ENCODE results near the gene HYDIN. TPM values are rescaled to one million over a fixed set of nuclear protein-coding genes. Genes with fewer than 3 reads are reported as not detected.

Gene HYDIN
- total RNA-seq, 2 experiments from 2014 or later: not detected

DNA sequence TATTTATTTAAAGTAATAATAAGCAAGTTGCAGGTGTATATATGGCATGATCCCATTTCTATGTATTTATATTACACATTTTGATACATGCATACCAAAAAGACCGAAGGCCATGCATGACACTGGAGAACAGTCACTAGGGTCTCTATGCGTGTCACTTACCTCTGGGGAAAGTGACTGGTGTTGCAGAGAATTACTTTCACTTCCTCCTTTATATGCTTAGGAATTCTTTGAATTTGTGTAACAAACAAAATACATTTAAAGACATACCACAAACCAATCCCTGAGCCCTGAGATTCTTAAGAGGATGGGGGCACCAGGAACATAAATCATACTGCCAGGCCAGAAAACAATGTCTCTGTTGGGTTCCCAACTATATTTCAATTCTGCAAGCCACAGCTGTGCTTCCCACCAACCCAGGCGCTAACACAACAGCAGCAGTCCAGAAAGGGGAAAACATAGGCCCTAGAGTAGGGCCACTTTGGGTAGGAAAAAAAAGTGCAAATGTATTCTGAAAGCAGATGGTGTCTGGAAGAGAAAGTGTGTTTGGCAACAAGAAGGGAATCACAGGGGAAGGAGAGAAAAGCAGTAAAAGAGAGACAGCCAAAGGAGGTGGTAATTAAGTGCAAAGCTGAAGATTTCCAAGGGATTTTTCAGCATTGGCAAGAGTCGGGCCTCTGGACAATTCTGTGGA, 24.5 kb upstream of the HYDIN start:
- DNase-seq (no peak), ATAC-seq (no peak)
- ChIA-PET CTCF (interaction anchor here (1.1 kb wide), 1 partner anchor 57 kb away, joined by 4 read pairs; no protein-coding TSS in a partner anchor), POLR2A (no interaction called here)
- Mint-ChIP-seq H3K36me3 (ENCODE audit: low read depth) (no peaks in the 10 kb centered on the region), H3K4me1 (ENCODE audit: low read depth) (no peaks in the 10 kb centered on the region), H3K4me3 (no peak overlapping the region), H3K27ac (no peak overlapping the region), H3K9me3 (ENCODE audit: insufficient read depth) (no peaks in the 10 kb centered on the region), H3K27me3 (ENCODE audit: low read depth) (peaks cover 11% of the 10 kb centered on the region)

DNA sequence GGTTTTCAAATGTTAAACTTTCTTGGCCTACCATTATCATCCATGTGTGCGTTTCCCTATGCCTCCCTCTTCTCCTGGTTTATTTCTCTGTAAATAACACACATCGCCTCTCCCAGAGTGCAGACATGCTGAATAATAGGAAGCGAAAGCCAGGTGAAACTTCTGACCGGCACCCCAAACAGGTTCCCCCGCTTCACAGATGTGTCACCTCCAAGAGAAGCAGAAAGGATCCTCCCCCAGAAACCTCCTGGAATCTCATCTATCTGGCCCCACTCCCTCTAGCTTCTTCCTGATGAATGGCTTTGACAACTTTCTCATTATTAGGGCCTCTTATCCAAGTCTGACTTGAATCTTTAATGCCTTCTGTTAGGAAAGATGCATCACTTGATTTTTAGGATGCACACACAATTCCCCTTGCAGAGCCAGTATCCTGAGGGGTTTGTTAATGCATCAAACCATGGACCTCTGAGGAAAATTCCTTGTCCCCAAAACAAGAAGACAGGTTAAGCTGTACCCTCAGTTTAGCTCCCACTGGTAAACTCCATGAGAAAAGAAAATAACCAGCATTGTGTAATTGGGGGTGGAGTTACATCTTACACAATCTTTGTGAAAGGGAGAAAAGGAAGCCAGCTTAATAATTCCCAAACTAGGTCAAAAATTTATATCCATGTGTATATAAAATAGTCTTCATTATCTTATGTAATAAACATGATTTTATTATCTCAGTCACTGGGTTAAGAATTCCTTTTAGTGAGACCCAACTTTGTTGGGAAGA, 20.1 kb upstream of the HYDIN start:
- ChIA-PET POLR2A (no interaction called here), CTCF (interaction anchor here (1.5 kb wide), 1 partner anchor 61 kb away, joined by 8 read pairs; no protein-coding TSS in a partner anchor)
- no peaks in the 10 kb centered on the region for H3K27me3 Mint-ChIP-seq (ENCODE audit: low read depth)
- ATAC-seq (no peak), DNase-seq (no peak)
- H3K27ac Mint-ChIP-seq: no peak overlapping the region
- no peaks in the 10 kb centered on the region for H3K9me3 Mint-ChIP-seq (ENCODE audit: insufficient read depth)
- H3K4me3 Mint-ChIP-seq: no peak overlapping the region
- H3K4me1 Mint-ChIP-seq (ENCODE audit: low read depth): no peaks in the 10 kb centered on the region
- H3K36me3 Mint-ChIP-seq (ENCODE audit: low read depth): no peaks in the 10 kb centered on the region

DNA sequence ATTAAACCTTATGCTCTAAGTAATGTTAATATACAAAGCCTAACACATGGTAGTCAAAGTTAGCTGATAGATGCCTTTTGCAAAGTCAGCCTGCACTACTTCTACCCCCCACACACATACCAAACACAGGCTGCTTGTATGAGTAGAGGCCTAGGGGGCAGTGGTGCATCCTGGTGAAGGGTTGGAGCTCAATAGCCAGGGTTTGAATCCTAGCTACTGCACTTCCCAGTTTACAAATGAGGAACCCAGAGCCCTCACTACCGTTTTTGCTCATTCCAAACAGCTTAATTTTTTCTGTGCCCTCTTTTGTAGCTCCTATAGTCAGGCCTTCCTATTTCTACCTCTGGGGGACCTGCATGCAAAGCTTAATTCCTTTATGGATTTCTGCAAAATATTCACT, 18.9 kb upstream of the HYDIN start:
- no peak overlapping the region for H3K4me3 Mint-ChIP-seq
- ATAC-seq: no peak

DNA sequence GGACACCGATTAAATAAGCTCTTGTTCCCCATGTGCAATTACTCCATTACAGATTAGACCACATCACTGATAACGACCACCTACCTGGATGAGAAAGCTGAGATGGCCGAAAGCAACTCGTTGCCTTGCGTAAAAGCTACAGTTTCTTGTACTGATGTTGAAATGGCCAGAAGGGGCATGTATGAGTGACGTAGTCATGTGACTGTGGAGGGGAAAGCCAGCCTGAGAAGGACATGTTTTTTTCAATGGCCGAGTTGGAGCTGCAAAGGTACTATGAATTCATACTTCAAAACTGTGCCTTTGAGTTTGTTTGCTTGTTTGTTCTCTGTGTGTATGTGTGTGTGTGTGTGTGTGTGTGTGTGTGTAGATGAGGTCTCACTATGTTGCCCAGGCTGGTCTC, 17.0 kb upstream of the HYDIN start:
- CTCF ChIA-PET: interaction anchor here (1.7 kb wide), 1 partner anchor 64 kb away, joined by 6 read pairs; no protein-coding TSS in a partner anchor

More for the DNA sequence above, 18.9 kb upstream of the HYDIN start:
- CTCF ChIA-PET: interaction anchor here (1.5 kb wide), 1 partner anchor 62 kb away, joined by 8 read pairs; no protein-coding TSS in a partner anchor
- Mint-ChIP-seq H3K27ac (no peak overlapping the region), H3K9me3 (ENCODE audit: insufficient read depth) (no peaks in the 10 kb centered on the region), H3K36me3 (ENCODE audit: low read depth) (no peaks in the 10 kb centered on the region), H3K27me3 (ENCODE audit: low read depth) (no peaks in the 10 kb centered on the region), H3K4me1 (ENCODE audit: low read depth) (no peaks in the 10 kb centered on the region)
- POLR2A ChIA-PET: no interaction called here
- DNase-seq: no peak

DNA sequence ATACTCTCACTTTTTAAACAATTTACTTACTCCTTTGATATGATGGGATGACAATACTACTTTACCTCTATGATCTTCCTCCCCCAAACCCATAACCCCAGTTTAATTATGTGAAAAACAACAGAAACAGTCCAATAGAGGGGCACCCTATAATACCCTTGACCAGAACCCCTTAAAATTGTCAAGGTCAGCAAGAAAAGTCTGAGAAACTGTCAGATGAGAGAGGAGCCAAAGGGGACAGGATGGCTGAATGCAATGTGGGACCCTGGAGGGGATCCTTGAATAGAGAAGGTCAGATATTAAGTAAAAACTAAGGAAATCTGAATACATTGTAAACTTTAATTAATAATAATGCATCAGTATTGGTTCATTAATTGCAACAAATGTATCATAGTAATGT, 15.8 kb upstream of the HYDIN start:
- Mint-ChIP-seq H3K9me3 (ENCODE audit: insufficient read depth) (no peaks in the 10 kb centered on the region), H3K4me3 (no peak overlapping the region), H3K36me3 (ENCODE audit: low read depth) (no peaks in the 10 kb centered on the region), H3K27me3 (ENCODE audit: low read depth) (no peaks in the 10 kb centered on the region), H3K4me1 (ENCODE audit: low read depth) (no peaks in the 10 kb centered on the region), H3K27ac (no peak overlapping the region)
- DNase-seq: no peak
- POLR2A ChIA-PET: no interaction called here
- CTCF ChIA-PET: no interaction called here
- no peak for ATAC-seq

More for the DNA sequence above, 17.0 kb upstream of the HYDIN start:
- POLR2A ChIA-PET: no interaction called here
- Mint-ChIP-seq H3K36me3 (ENCODE audit: low read depth) (no peaks in the 10 kb centered on the region), H3K27ac (no peak overlapping the region), H3K4me1 (ENCODE audit: low read depth) (no peaks in the 10 kb centered on the region), H3K4me3 (no peak overlapping the region), H3K27me3 (ENCODE audit: low read depth) (no peaks in the 10 kb centered on the region), H3K9me3 (ENCODE audit: insufficient read depth) (no peaks in the 10 kb centered on the region)
- ATAC-seq (no peak), DNase-seq (no peak)

DNA sequence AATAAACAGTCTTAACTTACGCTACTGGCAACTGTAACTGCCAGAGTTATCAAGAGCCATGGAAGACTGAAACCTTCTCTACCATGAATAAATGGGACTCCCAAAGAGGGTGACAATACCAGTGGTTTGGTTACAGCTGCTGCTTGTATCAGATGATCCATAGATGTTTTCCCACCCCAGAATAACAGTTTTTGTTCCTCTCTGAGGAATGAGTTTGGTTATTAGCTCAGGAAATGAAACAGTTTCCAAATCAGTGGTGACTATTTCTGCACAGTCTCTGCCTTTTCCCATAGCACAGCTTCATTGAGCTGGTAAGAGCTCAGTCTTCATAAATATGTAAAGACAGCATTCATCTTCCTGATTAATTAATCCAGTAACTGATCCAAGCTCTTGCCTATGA, 14.0 kb upstream of the HYDIN start:
- Mint-ChIP-seq H3K4me3 (no peak overlapping the region), H3K36me3 (ENCODE audit: low read depth) (no peaks in the 10 kb centered on the region), H3K9me3 (ENCODE audit: insufficient read depth) (no peaks in the 10 kb centered on the region), H3K4me1 (ENCODE audit: low read depth) (no peaks in the 10 kb centered on the region), H3K27me3 (ENCODE audit: low read depth) (no peaks in the 10 kb centered on the region), H3K27ac (no peak overlapping the region)
- ATAC-seq (no peak), DNase-seq (no peak)
- ChIA-PET CTCF (no interaction called here), POLR2A (no interaction called here)

DNA sequence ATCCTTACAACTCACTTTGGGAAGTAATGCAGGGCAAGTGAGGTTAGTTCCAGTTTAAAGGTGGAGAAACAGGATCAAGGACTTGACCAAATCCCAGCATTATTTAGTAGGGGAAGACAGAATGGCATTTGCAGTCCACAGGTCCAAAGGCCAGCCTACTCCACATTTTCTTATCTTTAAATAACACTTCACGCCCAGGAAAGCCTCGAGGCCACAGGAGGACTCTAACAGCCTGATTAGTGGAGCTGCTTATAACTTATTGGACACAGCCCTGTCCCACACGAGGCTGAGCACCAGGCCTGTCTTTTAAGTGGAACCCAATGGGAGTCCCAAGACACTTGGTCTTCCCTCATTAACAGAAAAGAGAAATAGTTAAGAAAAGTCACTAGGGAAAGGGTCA, 12.1 kb upstream of the HYDIN start:
- POLR2A ChIA-PET: no interaction called here
- no peaks in the 10 kb centered on the region for H3K36me3 Mint-ChIP-seq (ENCODE audit: low read depth)
- ATAC-seq (no peak), DNase-seq (no peak)
- CTCF ChIA-PET: no interaction called here
- no peaks in the 10 kb centered on the region for H3K4me1 Mint-ChIP-seq (ENCODE audit: low read depth)
- H3K9me3 Mint-ChIP-seq (ENCODE audit: insufficient read depth): no peaks in the 10 kb centered on the region
- H3K4me3 Mint-ChIP-seq: no peak overlapping the region
- H3K27me3 Mint-ChIP-seq (ENCODE audit: low read depth): no peaks in the 10 kb centered on the region
- no peak overlapping the region for H3K27ac Mint-ChIP-seq

DNA sequence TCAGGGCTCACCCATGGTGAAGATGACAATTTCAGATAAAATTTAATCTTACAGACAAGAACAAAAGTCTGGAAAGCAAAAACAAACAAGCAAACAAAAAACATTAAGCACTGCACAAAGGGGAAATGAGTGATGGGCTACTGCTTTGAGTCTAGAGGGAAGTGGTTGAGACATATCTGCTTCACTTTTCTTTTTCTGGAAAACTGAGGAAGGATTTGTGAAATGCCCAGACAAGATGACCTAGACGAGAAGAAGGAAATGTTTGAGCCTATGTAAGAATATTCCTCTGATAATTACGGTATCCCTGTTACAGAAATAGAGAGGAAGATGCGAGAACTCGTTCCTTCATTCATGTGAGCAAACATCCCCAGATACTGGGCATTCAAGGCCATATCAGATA, 11.5 kb upstream of the HYDIN start:
- Mint-ChIP-seq H3K27ac (no peak overlapping the region), H3K36me3 (ENCODE audit: low read depth) (no peaks in the 10 kb centered on the region), H3K4me1 (ENCODE audit: low read depth) (no peaks in the 10 kb centered on the region), H3K9me3 (ENCODE audit: insufficient read depth) (no peaks in the 10 kb centered on the region), H3K27me3 (ENCODE audit: low read depth) (no peaks in the 10 kb centered on the region), H3K4me3 (no peak overlapping the region)
- ATAC-seq: no peak
- CTCF ChIA-PET: no interaction called here
- no peak for DNase-seq
- POLR2A ChIA-PET: no interaction called here

DNA sequence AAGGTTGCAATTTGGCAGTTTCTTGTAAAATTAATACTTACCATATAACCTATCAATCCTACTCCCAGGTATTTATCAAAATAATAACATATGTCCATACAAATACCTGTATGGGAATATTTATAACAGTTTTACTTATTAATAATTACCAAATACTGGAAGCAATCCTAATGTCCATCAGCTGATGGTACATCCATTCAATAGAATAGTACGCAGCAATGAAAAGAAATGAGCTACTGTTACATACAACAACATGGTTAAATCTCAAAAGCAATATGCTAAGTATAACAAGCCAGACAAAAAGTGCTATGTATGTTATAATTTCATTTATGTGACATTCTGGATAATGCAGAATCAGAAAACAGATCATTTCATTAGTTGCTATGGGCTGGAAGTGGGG, 1.2 kb downstream of the HYDIN start:
- POLR2A ChIA-PET: no interaction called here
- H3K4me1 Mint-ChIP-seq (ENCODE audit: low read depth): no peaks in the 10 kb centered on the region
- H3K4me3 Mint-ChIP-seq: no peak overlapping the region
- H3K27ac Mint-ChIP-seq: no peak overlapping the region
- peaks cover 23% of the 10 kb centered on the region for H3K9me3 Mint-ChIP-seq (ENCODE audit: insufficient read depth)
- DNase-seq: no peak
- CTCF ChIA-PET: no interaction called here
- ATAC-seq: no peak
- no peaks in the 10 kb centered on the region for H3K36me3 Mint-ChIP-seq (ENCODE audit: low read depth)
- H3K27me3 Mint-ChIP-seq (ENCODE audit: low read depth): peaks cover 16% of the 10 kb centered on the region

DNA sequence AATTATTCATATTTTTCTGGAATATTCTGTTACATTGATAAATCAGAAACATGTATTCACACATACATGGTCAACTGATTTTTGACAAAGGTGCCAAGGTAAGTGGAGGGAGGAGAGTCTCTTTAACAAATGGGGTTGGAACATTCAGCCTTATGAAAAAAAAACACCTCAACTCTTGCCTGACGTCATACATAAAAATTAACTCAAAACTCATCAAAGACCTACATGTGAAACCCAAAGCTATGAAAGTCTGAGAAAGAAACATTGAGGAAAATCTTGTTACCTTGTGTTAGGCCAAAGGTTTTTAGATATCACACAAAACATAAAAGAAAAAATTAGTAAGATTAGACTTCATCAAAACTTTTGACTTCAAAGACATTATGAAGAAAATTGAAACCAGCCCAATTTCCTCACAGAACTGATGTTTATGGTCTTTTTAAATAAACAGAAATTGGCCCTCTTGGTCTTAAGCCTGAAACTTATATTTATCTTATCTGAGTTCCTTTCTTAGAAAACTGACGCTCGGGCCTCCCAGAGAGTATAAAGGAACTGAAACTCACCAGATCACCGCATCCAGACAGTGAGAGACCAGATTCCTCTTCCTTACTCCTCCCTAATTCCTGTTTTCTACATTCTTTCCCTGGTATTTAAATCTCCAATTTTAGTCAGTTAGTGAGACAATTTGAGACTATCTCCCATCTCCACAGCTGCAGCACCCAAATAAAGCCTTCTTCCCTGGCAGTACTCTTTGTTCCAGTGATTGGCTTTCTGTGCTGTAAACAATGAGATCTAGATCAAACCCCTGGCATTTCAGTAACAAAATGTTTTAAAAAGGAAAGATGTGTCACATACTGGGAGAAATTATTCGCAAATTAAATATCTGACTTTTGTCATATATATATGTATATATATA, 4.0 kb downstream of the HYDIN start:
- H3K27ac Mint-ChIP-seq: no peak overlapping the region
- no peaks in the 10 kb centered on the region for H3K36me3 Mint-ChIP-seq (ENCODE audit: low read depth)
- H3K4me3 Mint-ChIP-seq: no peak overlapping the region
- ChIA-PET CTCF (no interaction called here), POLR2A (no interaction called here)
- DNase-seq (no peak), ATAC-seq (no peak)
- H3K27me3 Mint-ChIP-seq (ENCODE audit: low read depth): peaks cover 16% of the 10 kb centered on the region
- H3K9me3 Mint-ChIP-seq (ENCODE audit: insufficient read depth): peaks cover 27% of the 10 kb centered on the region
- H3K4me1 Mint-ChIP-seq (ENCODE audit: low read depth): no peaks in the 10 kb centered on the region

DNA sequence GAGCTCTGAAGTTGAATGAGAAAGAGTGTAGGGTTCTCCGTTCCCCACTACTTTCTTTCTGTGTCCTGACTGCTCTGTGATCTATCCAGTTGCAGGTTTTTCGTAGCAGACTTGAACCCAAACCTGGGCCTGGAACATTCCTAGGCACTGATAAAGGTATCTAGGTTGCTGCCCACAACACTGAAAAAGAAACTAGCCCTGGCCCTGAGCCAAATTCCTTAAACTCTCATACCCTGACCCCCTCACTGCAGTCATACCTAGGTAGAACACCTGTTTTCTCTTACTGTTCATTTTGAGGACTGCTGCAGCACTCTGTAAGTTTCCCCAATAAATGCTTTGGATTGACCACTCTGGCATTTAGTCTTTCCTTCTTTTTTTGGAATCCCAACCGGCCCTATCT, 5.4 kb downstream of the HYDIN start:
- Mint-ChIP-seq H3K4me1 (ENCODE audit: low read depth) (no peaks in the 10 kb centered on the region), H3K36me3 (ENCODE audit: low read depth) (no peaks in the 10 kb centered on the region), H3K4me3 (no peak overlapping the region), H3K27me3 (ENCODE audit: low read depth) (peaks cover 6% of the 10 kb centered on the region), H3K27ac (no peak overlapping the region), H3K9me3 (ENCODE audit: insufficient read depth) (peaks cover 30% of the 10 kb centered on the region)
- POLR2A ChIA-PET: no interaction called here
- ATAC-seq: no peak
- CTCF ChIA-PET: no interaction called here
- no peak for DNase-seq
